Left cardiac atrium (tissue), 4 donors: ENCODE measurements around the gene FEM1A. TPM values are rescaled to one million over a fixed set of nuclear protein-coding genes. Genes with fewer than 3 reads are reported as not detected.
"Not testable (repeated sequence)": the region's sequence is repeated elsewhere in the genome, so short reads cannot be mapped to it uniquely, and the experiment has no call there.

Experiments used
- ATAC-seq, 2 donors: fragments of 200-7000 bp; cut with Tn5 transposase; one replicate each; pipeline ENCODE4 v1.9.1; 2020; ENCODE audit warnings: mild to moderate bottlenecking in 2 of 2, moderate library complexity in 2 of 2
- DNase-seq: peaks from one replicate; pipeline ENCODE4 v3.0.0-alpha.2; 2020
- intact Hi-C, 2 donors: fragments of 100-400 bp; cut with DNase I; formaldehyde crosslinking; loops; one replicate each; pipeline versions ENCODE4 v1.14.1 to v1.15.1; 2022 to 2023
- total RNA-seq, 2 donors: library from RNA; stranded (reverse); fragmentation: NEBNext Ultra II Directional; extraction: Animal tissue kit (Norgen Biotek cat#: 25700); gene quantifications; one replicate each; pipeline ENCODE4 v1.2.1, GENCODE V29; 2021
- donor health status: DM: no; HTN: yes; CAD: no.
- donor health status: DM: no; HTN: yes; CAD: no; lungs with severe emphysema.
- donor health status: DM: yes; HTN: yes; CAD: no.
- donor health status: Dilated cardiomyopathy.

The FEM1A gene
- total RNA-seq, 2 donors from 2014 or later = 24.1 to 25.0 TPM

- DNase-seq (peak; percentile 67), ATAC-seq (peak; percentile 69)
- intact Hi-C loops = loop anchor here (1.0 to 5.0 kb wide), 2 partner anchors 72 kb away; no protein-coding TSS in a partner anchor
Observed at GRCh38 chr19:4803736-4804695, 12.5 kb downstream of the FEM1A start.

GRCh38 chr19:4805140-4805539, 13.6 kb downstream of the FEM1A start:
- not testable (repeated sequence) for ATAC-seq, DNase-seq
- intact Hi-C loops = loop anchor here in 1 of 2 donors (5.0 kb wide), 1 partner anchor 47 kb away; no protein-coding TSS in a partner anchor

GRCh38 chr19:4806384-4806783, 14.8 kb downstream of the FEM1A start:
- intact Hi-C loops = loop anchor here in 1 of 2 donors (5.0 kb wide), 1 partner anchor 46 kb away; no protein-coding TSS in a partner anchor
- ATAC-seq (no peak), DNase-seq (no peak)

- DNase-seq = peak; percentile 48
- intact Hi-C loops = loop anchor here in 1 of 2 donors (5.0 kb wide), 1 partner anchor 45 kb away; no protein-coding TSS in a partner anchor
- peak; percentile 16 to 42 for ATAC-seq
Observed at GRCh38 chr19:4807188-4807587, 15.7 kb downstream of the FEM1A start.

GRCh38 chr19:4811328-4812131, 20.0 kb downstream of the FEM1A start:
- ATAC-seq (peak; percentile 40 to 58), DNase-seq (peak; percentile 85)
- intact Hi-C loops = loop anchor here (2.0 to 10.0 kb wide), 4 partner anchors 41 to 221 kb away; no protein-coding TSS in a partner anchor

GRCh38 chr19:4814625-4815425, 23.3 kb downstream of the FEM1A start:
- no peak for DNase-seq
- ATAC-seq = no peak
- intact Hi-C loops = loop anchor here (5.0 to 10.0 kb wide), 2 partner anchors 100 to 217 kb away; no protein-coding TSS in a partner anchor

GRCh38 chr19:4815426-4816201, 24.1 kb downstream of the FEM1A start:
- ATAC-seq (peak; percentile 90 to 95), DNase-seq (peak; percentile 93)
- intact Hi-C loops = loop anchor here in 1 of 2 donors (10.0 kb wide), 1 partner anchor 99 kb away; no protein-coding TSS in a partner anchor

GRCh38 chr19:4816202-4816949, 24.8 kb downstream of the FEM1A start:
- intact Hi-C loops = loop anchor here in 1 of 2 donors (10.0 kb wide), 1 partner anchor 98 kb away; no protein-coding TSS in a partner anchor
- DNase-seq (no peak), ATAC-seq (no peak)

- DNase-seq (no peak), ATAC-seq (no peak)
- intact Hi-C loops = loop anchor here in 1 of 2 donors (10.0 kb wide), 1 partner anchor 98 kb away; no protein-coding TSS in a partner anchor
Observed at GRCh38 chr19:4816950-4817278, 25.4 kb downstream of the FEM1A start.

GRCh38 chr19:4817467-4818277, 26.1 kb downstream of the FEM1A start:
- intact Hi-C loops = loop anchor here in 1 of 2 donors (10.0 kb wide), 1 partner anchor 97 kb away; no protein-coding TSS in a partner anchor
- ATAC-seq (no peak), DNase-seq (no peak)

GRCh38 chr19:4821265-4821664, 29.7 kb downstream of the FEM1A start:
- intact Hi-C loops = no loop called here
- no peak for ATAC-seq
- DNase-seq = no peak

- ATAC-seq, intact Hi-C loops: not testable (repeated sequence)
Observed at GRCh38 chr19:4822354-4822753, 30.8 kb downstream of the FEM1A start.

GRCh38 chr19:4823577-4823976, 32.0 kb downstream of the FEM1A start:
- ATAC-seq (no peak), DNase-seq (no peak)
- intact Hi-C loops = no loop called here

More at GRCh38 chr19:4822354-4822753, 30.8 kb downstream of the FEM1A start:
- not testable (repeated sequence) for DNase-seq

GRCh38 chr19:4829001-4829712, 37.6 kb downstream of the FEM1A start:
- DNase-seq = no peak
- intact Hi-C loops = no loop called here
- no peak for ATAC-seq

- DNase-seq = no peak
- intact Hi-C loops = no loop called here
- ATAC-seq = no peak
Observed at GRCh38 chr19:4830332-4830731, 38.8 kb downstream of the FEM1A start.
